D341Med (cell line): ENCODE measurements around the gene MMP8.
A peak's percentile ranks its signal among the peaks of the same experiment; 100 is the strongest.
"Not testable (repeated sequence)": the region's sequence is repeated elsewhere in the genome, so short reads cannot be mapped to it uniquely, and the experiment has no call there.

ENCODE experiments used
- DNase-seq: peaks from one replicate; pipeline ENCODE4 v3.0.0; 2012; ENCODE audit warnings: low spot score

The MMP8 gene

GRCh38 chr11:102724904-102725500, at the start of gene MMP8:
TSS of gene MMP8 (minus strand) at chr11:102724954. CDS start at chr11:102724855, 99 bp downstream.
- DNase-seq, result no peak

GRCh38 chr11:102773386-102773785, 48.6 kb upstream of the MMP8 start:
- no peak for DNase-seq

GRCh38 chr11:102771351-102771750, 46.6 kb upstream of the MMP8 start:
- no peak for DNase-seq

GRCh38 chr11:102770191-102770590, 45.4 kb upstream of the MMP8 start:
- DNase-seq, result no peak

GRCh38 chr11:102767800-102768199, 43.0 kb upstream of the MMP8 start:
- DNase-seq, result no peak

GRCh38 chr11:102763440-102763839, 38.7 kb upstream of the MMP8 start:
- DNase-seq, result no peak

- DNase-seq, result no peak
These were observed 37.6 kb upstream of the MMP8 start for GRCh38 chr11:102762361-102762767.

- no peak for DNase-seq
These were observed 37.0 kb upstream of the MMP8 start for GRCh38 chr11:102761646-102762238.

- DNase-seq, result no peak
These were observed 35.7 kb upstream of the MMP8 start for GRCh38 chr11:102760344-102761035.

- no peak for DNase-seq
These were observed 33.2 kb upstream of the MMP8 start for GRCh38 chr11:102757823-102758549.

GRCh38 chr11:102753267-102753666, 28.5 kb upstream of the MMP8 start:
- DNase-seq, result no peak

GRCh38 chr11:102751673-102752072, 26.9 kb upstream of the MMP8 start:
- DNase-seq, result no peak

- no peak for DNase-seq
These were observed 24.5 kb upstream of the MMP8 start for GRCh38 chr11:102749101-102749722.

GRCh38 chr11:102746746-102747578, 22.2 kb upstream of the MMP8 start:
- DNase-seq, result not testable (repeated sequence)

- DNase-seq, result no peak
These were observed 9.9 kb upstream of the MMP8 start for GRCh38 chr11:102734650-102735049.

- peak; percentile 72 for DNase-seq
These were observed 8.6 kb upstream of the MMP8 start for GRCh38 chr11:102733232-102733875.

GRCh38 chr11:102730944-102731343, 6.2 kb upstream of the MMP8 start:
- DNase-seq, result not testable (repeated sequence)

GRCh38 chr11:102729849-102730815, 5.4 kb upstream of the MMP8 start:
- no peak for DNase-seq

GRCh38 chr11:102727890-102728289, 3.1 kb upstream of the MMP8 start:
- no peak for DNase-seq

GRCh38 chr11:102722821-102723220, 1.9 kb downstream of the MMP8 start:
- DNase-seq, result no peak
